ENCODE results near the gene MEIOSIN. TPM values are rescaled to one million over a fixed set of nuclear protein-coding genes. Genes with fewer than 3 reads are reported as not detected.

The MEIOSIN gene
- total and polyA plus RNA-seq, 2 of the 13 experiments (the other 11 are each of a cell fraction or from before 2014, with no cell fraction given), result not detected

- no peak for TF ChIP-seq ARID3A (IDR thresholded peaks at IDR 0.05; ENCODE audit: low read depth, low read length)
- no peak for TF ChIP-seq ZZZ3 (CRISPR knock-in tag; IDR thresholded peaks at IDR 0.05; ENCODE audit: borderline replicate concordance)
- TF ChIP-seq ZNF274 (CRISPR knock-in tag; IDR thresholded peaks at IDR 0.05), result no peak; the same call in 1 of the 2 replicates
- no peak for TF ChIP-seq ZBTB34 (CRISPR knock-in tag; IDR thresholded peaks at IDR 0.05)
- TF ChIP-seq SP5 (CRISPR knock-in tag; IDR thresholded peaks at IDR 0.05; ENCODE audit: borderline replicate concordance, low read depth), result peak; percentile 98
- peak; percentile 51; the same call in 1 of the 2 replicates for TF ChIP-seq FOXA3 (CRISPR knock-in tag; IDR thresholded peaks at IDR 0.05)
- TF ChIP-seq PAXIP1 (CRISPR knock-in tag; conservative IDR thresholded peaks at IDR 0.05), result peak; percentile 70
- peak; percentile 60; the same call in 1 of the 2 replicates for TF ChIP-seq GFI1 (CRISPR knock-in tag; IDR thresholded peaks at IDR 0.05; ENCODE audit: borderline replicate concordance)
- no peak for TF ChIP-seq ZBTB33 (CRISPR knock-in tag; IDR thresholded peaks at IDR 0.05)
- TF ChIP-seq ZNF639 (CRISPR knock-in tag; conservative IDR thresholded peaks at IDR 0.05), result no peak; the same call in 1 of the 2 replicates
- no peak for TF ChIP-seq FOXO4 (CRISPR knock-in tag; conservative IDR thresholded peaks at IDR 0.05)
- no peak; the same call in 1 of the 2 replicates for TF ChIP-seq ZMAT3 (CRISPR knock-in tag; conservative IDR thresholded peaks at IDR 0.05)
- TF ChIP-seq ZFP36L1 (CRISPR knock-in tag; IDR thresholded peaks at IDR 0.05), result no peak
- TF ChIP-seq SMAD3 (CRISPR knock-in tag; IDR thresholded peaks at IDR 0.05), result 0 out of 2 replicates have a peak, but pooled peaks have one; percentile 42
- peak; percentile 91 for TF ChIP-seq TBX2 (CRISPR knock-in tag; IDR thresholded peaks at IDR 0.05; ENCODE audit: borderline replicate concordance)
- TF ChIP-seq SPEN (CRISPR knock-in tag; IDR thresholded peaks at IDR 0.05; ENCODE audit: low read depth), result peak; percentile 79
- TF ChIP-seq NR3C1 (CRISPR knock-in tag; IDR thresholded peaks at IDR 0.05), result no peak
Observed at GRCh38 chr19:45768984-45769782, 35.9 kb downstream of the MEIOSIN start, which contains the start of gene SIX5 (continued).

Data from HepG2 (cell line).